HUES6 (cell line): Measurements from ENCODE around the gene S100A16.

Source experiments
- H3K27ac ChIP-seq: 2 replicates; pipeline ENCODE4 v1.7.0; 2013; ENCODE audit warnings: low read depth, mild to moderate bottlenecking, low read length, inconsistent platforms
- H3K27me3 ChIP-seq: 2 replicates; pipeline ENCODE4 v1.6.1; 2013; ENCODE audit warnings: low read length; ENCODE audit not compliant: control insufficient read depth, insufficient read depth
- H3K36me3 ChIP-seq: 2 replicates; pipeline ENCODE4 v1.6.1; 2013; ENCODE audit warnings: low read length; ENCODE audit not compliant: control insufficient read depth, insufficient read depth
- H3K4me1 ChIP-seq: 2 replicates; pipeline ENCODE4 v1.6.1; 2013; ENCODE audit warnings: low read length; ENCODE audit not compliant: control insufficient read depth, insufficient read depth
- H3K4me3 ChIP-seq: 2 replicates; pipeline ENCODE4 v1.5.1; 2013; ENCODE audit warnings: low read depth, low read length
- H3K9ac ChIP-seq: one replicate; pipeline ENCODE4 v1.6.1; 2013; ENCODE audit warnings: mild to moderate bottlenecking, low read length
- H3K9me3 ChIP-seq: 2 replicates; pipeline ENCODE4 v1.6.1; 2013; ENCODE audit warnings: low read depth, low read length; ENCODE audit not compliant: control insufficient read depth, insufficient read depth

The S100A16 gene

GRCh38 chr1:153627715-153628626 is 15.0 kb upstream of the S100A16 start, which contains the start of gene S100A1:
S100A1 (plus strand) TSS chr1:153628434; CDS start chr1:153630522, 2,088 bp downstream.
- Histone ChIP-seq H3K4me1 (peaks cover 41% of the 10 kb centered on the region), H3K9ac (peak within 1 kb of the TSS; percentile 79), H3K36me3 (0 out of 2 replicates have a peak, but pooled peaks cover 6% of the 10 kb centered on the region), H3K4me3 (peak within 1 kb of the TSS; percentile 75), H3K27ac (peak within 1 kb of the TSS; percentile 50; the same call in 1 of the 2 replicates), H3K27me3 (0 out of 2 replicates have a peak, but pooled peaks cover 3% of the 10 kb centered on the region), H3K9me3 (no peaks in the 10 kb centered on the region)

- Histone ChIP-seq H3K27me3 (0 out of 2 replicates have a peak, but pooled peaks cover 3% of the 10 kb centered on the region), H3K27ac (peak within 1 kb of the TSS; percentile 50; the same call in 1 of the 2 replicates), H3K9ac (peak within 1 kb of the TSS; percentile 79), H3K4me1 (peaks cover 45% of the 10 kb centered on the region), H3K36me3 (0 out of 2 replicates have a peak, but pooled peaks cover 13% of the 10 kb centered on the region), H3K9me3 (no peaks in the 10 kb centered on the region), H3K4me3 (peak within 1 kb of the TSS; percentile 75)
Observed at GRCh38 chr1:153626904-153627714, 14.2 kb upstream of the S100A16 start, which contains the start of gene S100A13. S100A13 (minus strand) TSS chr1:153627505; CDS start chr1:153626472, 1,033 bp downstream.

- Histone ChIP-seq H3K4me3 (peak overlapping the region; percentile 75), H3K36me3 (0 out of 2 replicates have a peak, but pooled peaks cover 13% of the 10 kb centered on the region), H3K9ac (peak overlapping the region; percentile 79), H3K9me3 (no peaks in the 10 kb centered on the region), H3K27ac (peak overlapping the region; percentile 50; the same call in 1 of the 2 replicates), H3K4me1 (peaks cover 45% of the 10 kb centered on the region), H3K27me3 (0 out of 2 replicates have a peak, but pooled peaks cover 3% of the 10 kb centered on the region)
Observed at GRCh38 chr1:153626477-153626903, 13.6 kb upstream of the S100A16 start.

GRCh38 chr1:153624965-153625611 is 12.2 kb upstream of the S100A16 start:
- H3K27me3 ChIP-seq: 0 out of 2 replicates have a peak, but pooled peaks cover 3% of the 10 kb centered on the region
- no peaks in the 10 kb centered on the region for H3K9me3 ChIP-seq
- peaks cover 16% of the 10 kb centered on the region; the same call in 1 of the 2 replicates for H3K36me3 ChIP-seq
- H3K4me3 ChIP-seq: no peak overlapping the region
- peaks cover 42% of the 10 kb centered on the region for H3K4me1 ChIP-seq
- H3K9ac ChIP-seq: no peak overlapping the region
- no peak overlapping the region for H3K27ac ChIP-seq

GRCh38 chr1:153623101-153623500 is 10.2 kb upstream of the S100A16 start:
- no peak overlapping the region for H3K27ac ChIP-seq
- no peak overlapping the region for H3K9ac ChIP-seq
- H3K4me3 ChIP-seq: no peak overlapping the region
- H3K4me1 ChIP-seq: peaks cover 23% of the 10 kb centered on the region
- H3K27me3 ChIP-seq: 0 out of 2 replicates have a peak, but pooled peaks cover 3% of the 10 kb centered on the region
- peaks cover 22% of the 10 kb centered on the region; the same call in 1 of the 2 replicates for H3K36me3 ChIP-seq
- H3K9me3 ChIP-seq: no peaks in the 10 kb centered on the region

GRCh38 chr1:153619171-153619570 is 6.2 kb upstream of the S100A16 start:
- Histone ChIP-seq H3K27ac (no peak overlapping the region), H3K9ac (no peak overlapping the region), H3K27me3 (no peaks in the 10 kb centered on the region), H3K4me1 (peaks cover 21% of the 10 kb centered on the region; the same call in 1 of the 2 replicates), H3K4me3 (no peak overlapping the region), H3K9me3 (no peaks in the 10 kb centered on the region), H3K36me3 (peaks cover 16% of the 10 kb centered on the region; the same call in 1 of the 2 replicates)

- Histone ChIP-seq H3K36me3 (peaks cover 15% of the 10 kb centered on the region; the same call in 1 of the 2 replicates), H3K27me3 (no peaks in the 10 kb centered on the region), H3K4me3 (no peak overlapping the region), H3K27ac (no peak overlapping the region), H3K4me1 (peaks cover 24% of the 10 kb centered on the region), H3K9ac (no peak overlapping the region), H3K9me3 (no peaks in the 10 kb centered on the region)
Observed at GRCh38 chr1:153617663-153618062, 4.7 kb upstream of the S100A16 start.

GRCh38 chr1:153616917-153617311 is 4.0 kb upstream of the S100A16 start:
- Histone ChIP-seq H3K4me1 (peaks cover 30% of the 10 kb centered on the region), H3K36me3 (peaks cover 9% of the 10 kb centered on the region; the same call in 1 of the 2 replicates), H3K4me3 (no peak overlapping the region), H3K9ac (no peak overlapping the region), H3K9me3 (no peaks in the 10 kb centered on the region), H3K27ac (no peak overlapping the region), H3K27me3 (no peaks in the 10 kb centered on the region; the same call in 1 of the 2 replicates)

- Histone ChIP-seq H3K9me3 (no peaks in the 10 kb centered on the region), H3K27me3 (no peaks in the 10 kb centered on the region; the same call in 1 of the 2 replicates), H3K4me3 (no peak within 1 kb of the TSS), H3K9ac (no peak within 1 kb of the TSS), H3K36me3 (peaks cover 9% of the 10 kb centered on the region; the same call in 1 of the 2 replicates), H3K4me1 (peaks cover 34% of the 10 kb centered on the region), H3K27ac (no peak within 1 kb of the TSS)
Observed at GRCh38 chr1:153616144-153616916, 3.4 kb upstream of the S100A16 start, which contains the start of gene S100A14. S100A14 (minus strand) TSS chr1:153616325; CDS start chr1:153615858, 467 bp downstream.
